Posterior vena cava (tissue), 2 donors: ENCODE data around the gene PROSER2. TPM values are rescaled to one million over a fixed set of nuclear protein-coding genes. Genes with fewer than 3 reads are reported as not detected.
A peak's percentile ranks its signal among the peaks of the same experiment; 100 is the strongest.
"Not testable (repeated sequence)": the region's sequence is repeated elsewhere in the genome, so short reads cannot be mapped to it uniquely, and the experiment has no call there.

ENCODE experiments used
- DNase-seq: peaks from one replicate; pipeline ENCODE4 v3.0.0-alpha.2; 2020; ENCODE audit warnings: low spot score
- intact Hi-C, 2 donors: fragments of 100-400 bp; cut with DNase I; formaldehyde crosslinking; loops; one replicate each; pipeline versions ENCODE4 v1.14.1 to v1.14.2; 2022 to 2023
- total RNA-seq, 2 donors: library from RNA; stranded (reverse); fragmentation: NEBNext Ultra II Directional; extraction: Animal tissue kit (Norgen Biotek cat#: 25700); gene quantifications; one replicate each; pipeline ENCODE4 v1.2.1, GENCODE V29; 2021
- donor health status: DM: yes; HTN: yes; CAD: no.
- donor health status: DM: yes; HTN: yes; CAD: no.

PROSER2 gene
- total RNA-seq, 2 donors from 2014 or later: 1.6 to 2.0 TPM

- intact Hi-C loops: no loop called here
- DNase-seq: peak; percentile 69
Observed at GRCh38 chr10:11877591-11877905, 54.4 kb downstream of the PROSER2 start.

GRCh38 chr10:11878776-11879175 lies 55.6 kb downstream of the PROSER2 start:
- DNase-seq: no peak
- intact Hi-C loops: no loop called here

DNA sequence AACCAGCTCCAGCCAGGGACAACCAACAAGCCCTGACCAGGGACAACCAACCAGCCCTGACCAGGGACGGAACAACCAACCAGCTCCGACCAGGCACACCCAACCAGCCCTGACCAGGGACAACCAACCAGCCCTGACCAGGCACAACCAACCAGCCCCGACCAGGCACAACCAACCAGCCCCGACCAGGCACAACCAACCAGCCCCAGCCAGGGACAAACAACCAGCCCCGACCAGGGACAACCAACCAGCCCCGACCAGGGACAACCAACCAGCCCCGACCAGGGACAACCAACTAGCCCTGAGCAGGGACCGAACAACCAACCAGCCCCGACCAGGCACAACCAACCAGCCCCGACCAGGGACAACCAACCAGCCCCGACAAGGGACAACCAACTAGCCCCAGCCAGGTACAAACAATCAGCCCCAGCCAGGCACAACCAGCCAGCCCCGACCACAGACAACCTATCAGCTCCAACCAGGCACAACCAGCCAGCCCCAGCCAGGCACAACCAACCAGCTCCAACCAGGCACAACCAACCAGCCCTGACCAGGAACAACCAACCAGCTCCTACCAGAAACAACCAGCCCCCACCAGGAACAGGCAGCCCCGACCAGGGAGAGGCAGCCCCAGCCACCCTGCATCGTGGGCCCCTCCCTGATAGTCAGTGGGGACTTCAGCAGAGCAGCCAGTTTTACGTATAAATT lies 56.4 kb downstream of the PROSER2 start:
- intact Hi-C loops: no loop called here
- peak; percentile 58 for DNase-seq

GRCh38 chr10:11880151-11881029 lies 57.2 kb downstream of the PROSER2 start:
- no peak for DNase-seq
- intact Hi-C loops: no loop called here

DNA sequence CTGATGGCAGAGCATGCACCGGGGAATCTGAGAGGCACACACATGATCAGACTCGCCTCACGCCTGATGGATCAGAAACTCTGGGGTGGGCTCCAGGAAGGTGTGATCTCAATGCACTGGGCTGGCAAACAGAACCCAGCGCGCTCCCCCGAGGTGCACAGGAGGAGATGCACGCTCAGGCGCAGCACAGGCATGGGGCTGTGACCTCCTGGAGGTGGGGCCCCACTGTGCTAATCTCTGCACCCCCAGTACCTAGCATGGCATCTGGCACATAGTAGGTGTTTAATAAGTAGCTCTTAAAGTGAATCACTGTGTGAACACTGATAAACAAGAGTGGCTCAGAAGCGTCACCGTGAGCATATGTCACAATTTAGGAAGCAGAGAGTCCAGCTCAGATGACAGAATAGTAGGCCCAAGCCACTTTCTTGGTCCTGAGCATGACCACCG lies 57.9 kb downstream of the PROSER2 start:
- DNase-seq: no peak
- intact Hi-C loops: no loop called here

- intact Hi-C loops: no loop called here
- DNase-seq: no peak
Observed at GRCh38 chr10:11881477-11882417, 58.6 kb downstream of the PROSER2 start.

- intact Hi-C loops: no loop called here
- no peak for DNase-seq
Observed at GRCh38 chr10:11882646-11883375, 59.7 kb downstream of the PROSER2 start.

DNA sequence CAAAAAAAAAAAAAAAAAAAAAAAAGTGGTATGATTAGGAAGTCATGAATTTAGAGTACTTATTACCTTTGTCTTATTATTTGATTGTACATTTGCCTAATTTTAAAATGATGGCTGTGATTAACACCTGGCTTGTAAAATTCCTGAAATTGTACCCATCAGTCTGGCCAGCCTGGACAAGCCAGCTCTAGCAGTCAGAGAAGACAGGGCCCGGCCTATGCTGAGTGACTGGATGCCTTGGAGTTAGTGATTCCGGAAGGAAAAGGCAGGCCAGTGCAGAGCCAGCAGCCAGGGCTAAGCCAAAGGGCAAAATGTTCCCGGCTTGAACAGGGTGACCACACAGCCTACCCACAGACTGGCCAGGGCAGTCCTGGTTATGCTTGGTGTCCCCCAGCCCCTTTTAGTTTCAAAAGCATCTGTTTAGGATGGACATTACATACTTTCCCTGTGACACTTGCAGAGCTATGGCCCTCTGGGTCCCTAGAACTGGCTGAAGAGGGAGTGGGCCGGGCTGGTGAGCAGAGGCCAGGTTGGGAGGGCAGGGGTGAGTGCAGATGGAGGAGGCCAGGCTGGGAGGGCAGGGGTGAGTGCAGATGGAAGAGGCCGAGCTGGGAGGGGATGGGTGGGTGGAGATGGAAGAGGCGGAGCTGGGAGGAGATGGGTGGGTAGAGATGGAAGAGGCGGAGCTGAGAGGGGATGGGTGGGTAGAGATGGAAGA lies 61.7 kb downstream of the PROSER2 start:
- intact Hi-C loops: no loop called here
- DNase-seq: no peak

- intact Hi-C loops: no loop called here
- no peak for DNase-seq
Observed at GRCh38 chr10:11885437-11886137, 62.4 kb downstream of the PROSER2 start.

- DNase-seq: no peak
- intact Hi-C loops: no loop called here
Observed at GRCh38 chr10:11886138-11886474, 63.0 kb downstream of the PROSER2 start.

- no peak for DNase-seq
Observed at GRCh38 chr10:11886851-11887250, 63.7 kb downstream of the PROSER2 start.

DNA sequence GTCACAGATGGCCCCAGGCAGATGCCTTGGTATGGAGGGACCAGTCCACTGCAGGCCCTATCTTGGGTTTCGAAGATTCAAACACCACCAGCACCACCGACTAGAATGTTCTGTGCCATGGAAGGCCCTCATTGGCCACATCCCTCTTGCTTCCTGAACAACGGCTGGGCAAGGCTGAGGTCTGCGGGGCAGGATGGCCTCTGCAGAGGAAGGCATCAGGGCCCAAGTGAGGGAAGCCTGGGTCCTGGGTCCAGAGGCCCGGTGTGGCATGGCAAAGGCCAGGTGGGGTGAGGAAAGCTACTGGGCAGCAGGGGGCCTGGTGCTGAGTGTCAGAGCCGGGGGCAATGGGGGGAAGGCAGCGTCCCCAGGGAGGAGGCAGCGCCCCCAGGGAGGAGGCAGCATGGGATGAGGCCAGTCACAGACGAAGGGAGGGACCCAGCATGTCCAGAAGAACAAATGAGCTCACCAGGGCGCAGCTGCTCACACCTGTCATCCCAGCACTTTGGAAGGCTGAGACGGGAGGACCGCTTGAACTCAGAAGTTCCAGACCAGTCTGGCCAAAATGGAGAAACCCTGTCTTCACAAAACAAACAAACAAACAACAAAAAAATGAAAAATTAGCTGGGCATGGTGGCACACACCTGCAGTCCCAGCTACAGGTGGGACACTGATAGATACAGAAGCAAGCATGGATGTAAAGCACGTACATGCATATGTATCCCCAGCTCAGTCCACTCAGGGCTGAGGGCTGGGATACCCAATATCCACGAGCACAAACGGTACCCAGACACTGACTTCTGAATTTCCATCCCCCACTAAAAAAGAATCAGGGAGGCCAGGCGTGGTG lies 64.4 kb downstream of the PROSER2 start:
- intact Hi-C loops: no loop called here
- no peak for DNase-seq

More at GRCh38 chr10:11886851-11887250, 63.7 kb downstream of the PROSER2 start:
- intact Hi-C loops: no loop called here

- DNase-seq, intact Hi-C loops: not testable (repeated sequence)
Observed at GRCh38 chr10:11889263-11889662, 66.1 kb downstream of the PROSER2 start.

GRCh38 chr10:11891776-11892486 lies 68.8 kb downstream of the PROSER2 start:
- DNase-seq: no peak
- intact Hi-C loops: no loop called here

DNA sequence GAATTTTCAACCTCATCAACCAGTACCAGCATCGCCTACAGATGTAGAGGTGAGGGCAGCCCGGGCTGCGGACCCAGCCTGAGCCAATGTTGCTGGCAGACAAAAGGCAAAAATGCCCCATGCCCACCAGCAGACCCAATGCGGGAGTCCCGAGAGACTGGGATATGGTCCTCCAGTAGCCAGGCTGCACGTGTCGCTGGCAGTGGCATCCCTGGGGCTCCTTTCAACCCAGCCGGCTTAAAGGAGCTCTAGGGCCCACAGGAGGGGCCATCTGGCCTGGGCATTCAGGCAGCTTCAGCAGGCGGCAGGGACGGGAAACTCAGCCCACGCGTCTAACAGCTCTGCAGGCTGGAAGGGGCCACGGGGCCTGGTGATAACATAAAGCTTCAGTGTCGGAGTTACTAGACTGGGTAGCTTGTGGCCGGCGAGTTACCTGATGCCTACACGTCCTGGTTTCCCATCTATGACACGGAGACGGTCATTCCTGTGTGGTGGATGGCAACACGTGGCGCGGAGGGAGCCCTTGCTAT lies 70.7 kb downstream of the PROSER2 start:
- no peak for DNase-seq
- intact Hi-C loops: no loop called here
